ENCODE data around the gene MTMR10. TPM values are rescaled to one million over a fixed set of nuclear protein-coding genes. Genes with fewer than 3 reads are reported as not detected.

MTMR10 gene, protein sequence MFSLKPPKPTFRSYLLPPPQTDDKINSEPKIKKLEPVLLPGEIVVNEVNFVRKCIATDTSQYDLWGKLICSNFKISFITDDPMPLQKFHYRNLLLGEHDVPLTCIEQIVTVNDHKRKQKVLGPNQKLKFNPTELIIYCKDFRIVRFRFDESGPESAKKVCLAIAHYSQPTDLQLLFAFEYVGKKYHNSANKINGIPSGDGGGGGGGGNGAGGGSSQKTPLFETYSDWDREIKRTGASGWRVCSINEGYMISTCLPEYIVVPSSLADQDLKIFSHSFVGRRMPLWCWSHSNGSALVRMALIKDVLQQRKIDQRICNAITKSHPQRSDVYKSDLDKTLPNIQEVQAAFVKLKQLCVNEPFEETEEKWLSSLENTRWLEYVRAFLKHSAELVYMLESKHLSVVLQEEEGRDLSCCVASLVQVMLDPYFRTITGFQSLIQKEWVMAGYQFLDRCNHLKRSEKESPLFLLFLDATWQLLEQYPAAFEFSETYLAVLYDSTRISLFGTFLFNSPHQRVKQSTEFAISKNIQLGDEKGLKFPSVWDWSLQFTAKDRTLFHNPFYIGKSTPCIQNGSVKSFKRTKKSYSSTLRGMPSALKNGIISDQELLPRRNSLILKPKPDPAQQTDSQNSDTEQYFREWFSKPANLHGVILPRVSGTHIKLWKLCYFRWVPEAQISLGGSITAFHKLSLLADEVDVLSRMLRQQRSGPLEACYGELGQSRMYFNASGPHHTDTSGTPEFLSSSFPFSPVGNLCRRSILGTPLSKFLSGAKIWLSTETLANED
- 11.4 to 17.2 TPM (median 15.3 TPM) in 5 replicates for total RNA-seq (2022; extraction: Qiagen RNA extraction; ENCODE audit: low read depth)

DNA sequence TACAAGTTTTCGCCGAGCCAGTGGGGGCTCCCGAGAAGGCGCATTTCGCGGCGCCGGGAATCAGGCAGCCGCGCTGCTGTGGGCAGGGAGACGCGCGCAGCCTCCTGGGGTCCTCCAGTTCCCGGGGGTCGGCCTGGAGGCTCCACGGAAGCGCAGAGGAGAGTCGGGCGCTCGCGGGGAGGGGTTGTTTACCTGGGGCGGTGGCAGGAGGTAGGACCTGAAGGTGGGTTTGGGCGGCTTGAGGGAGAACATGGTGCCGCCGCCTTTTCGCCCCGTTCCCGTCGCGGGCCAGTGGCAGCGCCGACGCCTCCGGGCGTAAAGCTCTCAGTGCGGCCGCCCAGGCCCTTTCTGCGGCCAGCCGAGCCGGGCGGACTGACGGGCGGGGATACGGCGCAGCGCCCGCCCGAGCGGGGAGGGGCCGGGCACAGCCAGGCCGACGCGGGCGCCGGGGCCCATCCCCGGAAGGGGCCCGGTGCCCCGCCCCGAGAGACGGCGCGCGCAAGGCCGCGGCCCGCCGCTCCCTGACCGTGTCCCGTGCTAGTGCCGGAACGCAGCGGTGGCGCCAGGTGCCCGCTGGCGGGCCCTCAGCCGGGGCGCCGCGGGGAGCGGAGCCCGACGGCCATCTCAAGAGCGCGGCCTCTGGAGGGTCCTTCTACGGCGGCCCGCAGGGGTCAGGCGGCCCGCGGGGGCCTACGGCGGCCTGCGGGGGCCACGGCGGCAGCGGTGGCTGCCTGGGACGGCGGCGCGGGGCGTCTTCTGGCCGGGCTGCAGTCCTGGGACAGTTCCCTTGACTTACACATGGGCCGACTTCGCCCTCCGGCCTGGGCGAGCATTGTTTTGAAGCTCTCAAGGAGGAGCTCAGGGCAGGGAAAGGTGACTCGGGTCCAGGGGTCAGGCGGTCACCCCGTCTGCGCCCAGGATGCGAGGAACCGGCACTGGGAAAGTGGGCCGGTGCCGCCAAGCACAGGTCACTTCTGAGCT, at the start of gene MTMR10:
Gene MTMR10, minus strand, starts transcription at position 374 of the 981 bp plus-strand sequence. Its CDS starts 122 bp downstream, at position 252.

DNA sequence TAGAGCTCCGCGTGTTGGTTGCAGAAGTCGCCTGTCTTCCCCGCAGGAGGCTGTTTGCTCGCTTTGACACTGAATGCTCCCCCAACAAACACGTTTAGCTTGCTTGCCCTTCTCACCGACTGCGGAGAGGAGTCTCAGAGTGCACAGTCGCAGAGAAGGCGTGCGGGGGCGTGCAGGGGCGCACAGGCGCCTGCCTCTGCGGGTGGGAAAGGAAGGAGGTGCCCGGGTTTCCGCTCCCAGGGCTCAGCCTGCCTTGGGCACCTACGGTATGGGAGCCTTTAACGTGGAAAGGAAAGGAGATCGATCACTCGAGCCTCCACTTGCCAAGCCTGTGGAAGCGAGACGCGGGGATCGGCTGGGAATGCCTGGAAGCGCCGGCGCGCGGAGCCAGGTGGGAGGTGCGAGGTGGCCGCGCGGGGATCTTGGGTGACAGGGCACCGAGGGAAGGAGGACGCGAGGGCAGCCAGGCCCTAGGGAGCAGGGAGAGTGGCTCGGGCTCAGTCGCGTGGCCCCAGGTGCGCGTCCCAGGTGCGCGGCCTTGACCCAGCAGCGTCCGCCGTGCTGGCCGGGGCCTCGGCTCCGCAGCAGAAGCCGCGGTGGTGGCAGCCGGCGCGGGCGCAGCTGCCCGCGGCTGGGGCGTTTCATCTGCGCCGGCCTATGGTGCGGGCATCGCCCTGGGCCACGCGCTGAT, 87.8 kb downstream of the MTMR10 start, which contains the start of gene FAN1:
Gene FAN1, plus strand, starts transcription at position 419 of the 691 bp plus-strand sequence. CDS start 749 bp downstream, outside the sequence.

Other genes with a start within 250 kb of the MTMR10 start
- 9.8 to 14.5 TPM (median 13.2 TPM) in 5 replicates for gene FAN1, start 87.7 kb downstream of the MTMR10 start, total RNA-seq (2022; extraction: Qiagen RNA extraction; ENCODE audit: low read depth)
- not detected in 5 replicates for gene TRPM1, start 110.1 kb upstream of the MTMR10 start, total RNA-seq (2022; extraction: Qiagen RNA extraction; ENCODE audit: low read depth)